Measurements from ENCODE around the gene AK1. TPM values are rescaled to one million over a fixed set of nuclear protein-coding genes. Genes with fewer than 3 reads are reported as not detected.

AK1 gene
- total RNA-seq, 1 donor from 2014 or later, result 56.4 TPM

DNA sequence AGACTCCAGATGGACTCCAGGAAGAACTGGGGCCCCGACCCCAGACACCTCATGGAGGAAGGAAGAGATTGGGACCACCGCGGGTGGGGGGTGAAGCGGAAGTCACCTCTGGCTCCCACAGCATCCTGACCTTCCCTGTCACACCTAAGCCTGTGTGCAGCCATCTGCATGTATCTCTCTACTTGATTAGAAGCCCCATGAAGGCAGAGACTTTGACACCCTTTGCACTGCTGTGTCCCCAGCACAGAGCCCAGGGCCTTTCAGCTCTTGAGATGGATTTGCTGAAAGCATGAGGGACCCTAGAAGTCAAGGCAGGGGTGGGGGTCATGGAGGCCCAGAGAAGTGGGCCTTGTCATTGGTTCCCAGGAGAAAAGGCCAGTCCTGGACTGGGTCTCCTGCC lies 20.2 kb downstream of the AK1 start:
- TF ChIP-seq, protein P1, sequence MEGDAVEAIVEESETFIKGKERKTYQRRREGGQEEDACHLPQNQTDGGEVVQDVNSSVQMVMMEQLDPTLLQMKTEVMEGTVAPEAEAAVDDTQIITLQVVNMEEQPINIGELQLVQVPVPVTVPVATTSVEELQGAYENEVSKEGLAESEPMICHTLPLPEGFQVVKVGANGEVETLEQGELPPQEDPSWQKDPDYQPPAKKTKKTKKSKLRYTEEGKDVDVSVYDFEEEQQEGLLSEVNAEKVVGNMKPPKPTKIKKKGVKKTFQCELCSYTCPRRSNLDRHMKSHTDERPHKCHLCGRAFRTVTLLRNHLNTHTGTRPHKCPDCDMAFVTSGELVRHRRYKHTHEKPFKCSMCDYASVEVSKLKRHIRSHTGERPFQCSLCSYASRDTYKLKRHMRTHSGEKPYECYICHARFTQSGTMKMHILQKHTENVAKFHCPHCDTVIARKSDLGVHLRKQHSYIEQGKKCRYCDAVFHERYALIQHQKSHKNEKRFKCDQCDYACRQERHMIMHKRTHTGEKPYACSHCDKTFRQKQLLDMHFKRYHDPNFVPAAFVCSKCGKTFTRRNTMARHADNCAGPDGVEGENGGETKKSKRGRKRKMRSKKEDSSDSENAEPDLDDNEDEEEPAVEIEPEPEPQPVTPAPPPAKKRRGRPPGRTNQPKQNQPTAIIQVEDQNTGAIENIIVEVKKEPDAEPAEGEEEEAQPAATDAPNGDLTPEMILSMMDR (IDR thresholded peaks at IDR 0.05; ENCODE audit: insufficient read depth, low read length, poor library complexity, severe bottlenecking), result no peak
- no peak for DNase-seq (ENCODE audit: low read depth)
- Histone ChIP-seq H3K4me3 (ENCODE audit: low read depth, low read length) (no peak overlapping the region), H3K27me3 (ENCODE audit: control insufficient read depth, insufficient read depth, low read length) (no peaks in the 10 kb centered on the region), H3K36me3 (ENCODE audit: control insufficient read depth, insufficient read depth, low read length) (no peaks in the 10 kb centered on the region)

DNA sequence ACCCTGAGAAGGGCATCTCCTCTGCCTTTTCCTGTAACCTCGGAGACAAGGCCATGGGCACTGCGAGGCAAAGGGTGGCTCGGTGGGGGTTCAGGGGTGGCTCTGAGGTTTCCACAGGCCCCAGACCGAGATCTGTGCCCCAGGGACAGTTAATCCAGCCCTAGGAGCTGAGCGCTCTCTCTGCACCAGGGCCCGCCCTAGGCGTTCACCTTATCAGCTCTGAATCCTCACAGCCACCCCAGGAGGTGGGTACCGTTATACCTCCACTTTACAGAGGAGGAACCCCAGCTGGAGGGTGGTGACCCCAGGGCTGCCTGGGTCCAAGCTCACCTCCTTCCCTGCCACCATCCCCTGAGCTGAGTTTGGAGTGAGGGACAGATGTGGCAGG lies 20.8 kb downstream of the AK1 start:
- TF ChIP-seq, protein P1 (IDR thresholded peaks at IDR 0.05; ENCODE audit: insufficient read depth, low read length, poor library complexity, severe bottlenecking), result no peak
- Histone ChIP-seq H3K4me3 (ENCODE audit: low read depth, low read length) (no peak overlapping the region), H3K27me3 (ENCODE audit: control insufficient read depth, insufficient read depth, low read length) (no peaks in the 10 kb centered on the region), H3K36me3 (ENCODE audit: control insufficient read depth, insufficient read depth, low read length) (no peaks in the 10 kb centered on the region)
- no peak for DNase-seq (ENCODE audit: low read depth)

DNA sequence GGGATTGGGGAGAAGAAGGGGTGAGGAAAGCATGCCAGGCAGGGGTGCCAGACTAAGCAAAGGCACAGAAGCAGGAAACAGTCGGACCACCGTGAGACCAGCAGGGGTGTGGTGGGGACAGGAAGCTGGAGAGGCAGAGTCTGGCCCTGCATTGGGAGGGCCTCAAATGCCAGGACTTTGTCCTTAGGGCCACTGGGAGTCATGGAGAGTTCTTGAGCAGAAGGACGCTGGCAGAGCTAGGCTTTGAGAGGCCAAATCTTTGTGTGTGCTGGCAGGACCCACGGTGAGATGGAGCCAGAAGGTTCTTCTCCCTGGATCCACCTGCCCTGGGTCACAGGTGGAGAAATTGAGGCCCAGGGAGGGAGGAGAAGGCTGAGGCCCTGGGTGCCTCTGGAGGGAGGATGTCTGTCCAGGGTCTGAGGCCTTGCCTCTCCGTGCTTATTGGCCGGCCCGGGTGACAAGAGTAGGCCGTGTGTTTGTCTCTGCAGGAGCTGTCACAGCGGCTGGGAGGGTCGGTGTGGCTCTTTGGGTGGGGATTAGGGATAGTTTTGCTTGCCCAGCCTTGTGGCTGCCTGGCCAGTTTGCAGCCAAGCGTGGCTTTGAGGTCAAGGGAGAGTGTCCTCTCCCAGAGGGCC lies 21.3 kb downstream of the AK1 start:
- TF ChIP-seq, protein P1 (IDR thresholded peaks at IDR 0.05; ENCODE audit: insufficient read depth, low read length, poor library complexity, severe bottlenecking), result no peak
- Histone ChIP-seq H3K27me3 (ENCODE audit: control insufficient read depth, insufficient read depth, low read length) (no peaks in the 10 kb centered on the region), H3K4me3 (ENCODE audit: low read depth, low read length) (no peak overlapping the region), H3K36me3 (ENCODE audit: control insufficient read depth, insufficient read depth, low read length) (no peaks in the 10 kb centered on the region)
- no peak for DNase-seq (ENCODE audit: low read depth)

DNA sequence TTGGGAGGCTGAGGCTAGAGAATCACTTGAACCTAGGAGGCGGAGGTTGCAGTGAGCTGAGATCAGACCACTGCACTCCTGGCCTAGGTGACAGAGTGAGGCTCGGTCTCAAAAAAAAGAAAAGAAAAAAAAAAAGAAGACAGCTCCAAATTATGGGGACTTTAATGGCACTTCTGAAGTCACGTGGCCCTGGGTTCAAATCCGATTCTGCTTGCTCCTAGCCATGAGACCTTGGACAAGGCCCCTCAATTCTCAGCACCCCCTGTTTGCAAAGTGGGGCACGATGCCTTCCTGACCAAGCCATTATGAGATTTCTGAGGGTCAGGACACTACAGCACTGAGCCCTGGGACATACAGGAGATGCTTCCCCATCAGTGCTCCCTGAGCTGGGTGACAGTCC lies 22.0 kb downstream of the AK1 start:
- no peak for DNase-seq (ENCODE audit: low read depth)
- Histone ChIP-seq H3K27me3 (ENCODE audit: control insufficient read depth, insufficient read depth, low read length) (no peaks in the 10 kb centered on the region), H3K4me3 (ENCODE audit: low read depth, low read length) (no peak overlapping the region), H3K36me3 (ENCODE audit: control insufficient read depth, insufficient read depth, low read length) (no peaks in the 10 kb centered on the region)
- TF ChIP-seq, protein P1 (IDR thresholded peaks at IDR 0.05; ENCODE audit: insufficient read depth, low read length, poor library complexity, severe bottlenecking), result no peak

DNA sequence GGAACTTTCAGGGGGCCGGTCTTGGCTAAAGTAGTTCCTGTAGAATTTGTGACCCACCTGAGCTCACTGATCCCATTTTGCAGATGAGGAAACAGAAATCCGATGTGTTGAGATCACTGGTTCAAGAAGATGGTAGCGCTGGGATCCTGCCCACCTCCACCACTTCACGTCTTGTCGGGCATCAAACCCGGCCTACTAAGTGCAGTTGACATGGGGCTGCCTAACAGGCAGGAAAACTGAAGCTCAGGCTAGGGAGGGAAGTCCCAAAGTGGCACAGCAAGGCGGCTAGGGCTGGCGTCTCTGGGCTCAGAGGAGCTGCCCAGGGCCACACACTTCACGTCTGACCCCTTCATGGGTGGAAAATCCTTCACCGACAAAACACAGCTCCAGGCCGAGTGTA lies 22.5 kb downstream of the AK1 start:
- no peak for DNase-seq (ENCODE audit: low read depth)
- Histone ChIP-seq H3K36me3 (ENCODE audit: control insufficient read depth, insufficient read depth, low read length) (no peaks in the 10 kb centered on the region), H3K27me3 (ENCODE audit: control insufficient read depth, insufficient read depth, low read length) (no peaks in the 10 kb centered on the region), H3K4me3 (ENCODE audit: low read depth, low read length) (no peak overlapping the region)
- TF ChIP-seq, protein P1 (IDR thresholded peaks at IDR 0.05; ENCODE audit: insufficient read depth, low read length, poor library complexity, severe bottlenecking), result no peak

DNA sequence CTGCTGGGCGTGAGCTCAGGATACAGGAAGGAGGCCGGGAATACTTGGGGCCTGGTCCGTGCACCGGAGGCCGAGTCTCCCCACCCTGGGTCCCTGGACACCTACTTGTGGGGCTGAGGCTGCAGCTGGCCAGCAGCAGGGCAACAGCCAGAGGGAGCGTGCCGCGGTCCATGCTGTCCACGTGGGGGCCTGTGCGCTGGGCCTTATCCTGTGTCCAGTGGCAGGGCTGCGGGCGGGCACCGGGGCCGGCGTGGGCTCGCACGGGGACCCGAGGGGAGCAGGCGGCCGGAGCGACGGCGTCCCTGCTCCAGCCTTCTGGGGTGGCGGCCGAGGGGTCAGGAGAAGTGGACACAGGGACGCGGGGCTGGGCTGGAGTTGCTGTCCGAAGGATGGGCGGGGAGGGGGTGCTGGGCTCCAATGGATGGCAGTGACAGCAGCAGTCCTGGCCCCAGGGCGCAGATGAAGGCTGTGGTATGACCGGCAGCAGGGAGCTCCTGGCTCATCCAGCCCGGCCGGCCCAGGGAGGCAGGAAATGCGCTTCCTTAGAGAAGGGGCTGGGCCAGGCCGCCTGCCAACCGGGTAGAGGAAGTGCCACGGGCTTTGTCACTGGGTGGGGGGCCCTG lies 23.2 kb downstream of the AK1 start, which contains the start of gene ENG:
ENG (minus strand) TSS at position 475 of the 623 bp plus-strand sequence; CDS start at position 172, 303 bp downstream.
- peak within 1 kb of the TSS; percentile 32 for H3K4me3 ChIP-seq (ENCODE audit: low read depth, low read length)
- no peaks in the 10 kb centered on the region for H3K27me3 ChIP-seq (ENCODE audit: control insufficient read depth, insufficient read depth, low read length)
- TF ChIP-seq, protein P1 (IDR thresholded peaks at IDR 0.05; ENCODE audit: insufficient read depth, low read length, poor library complexity, severe bottlenecking), result no peak
- H3K36me3 ChIP-seq (ENCODE audit: control insufficient read depth, insufficient read depth, low read length), result no peaks in the 10 kb centered on the region
- no peak for DNase-seq (ENCODE audit: low read depth)

Data from kidney epithelial cell (primary cell).